Measurements from ENCODE around the gene RMC1.

DNA sequence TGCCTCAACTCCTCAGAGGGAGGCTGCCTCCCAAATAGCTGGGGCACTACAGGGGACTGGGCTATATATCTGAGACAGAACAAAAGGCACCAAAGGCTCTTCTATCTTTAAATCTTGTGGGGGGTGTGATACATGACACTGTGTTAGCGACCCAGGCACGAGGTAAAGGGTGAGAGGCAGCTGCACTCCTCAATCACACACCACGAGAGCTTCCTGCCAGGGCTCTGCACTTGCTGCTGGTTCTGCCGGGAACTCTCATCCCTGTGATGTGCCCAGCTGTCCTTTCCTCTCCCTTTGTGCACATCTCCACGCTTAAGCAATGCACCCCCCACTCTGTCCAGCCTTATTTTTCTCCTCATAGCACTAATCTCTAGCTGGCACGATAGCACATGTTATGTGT is 50.6 kb downstream of the RMC1 start:
- TF ChIP-seq, protein P1, sequence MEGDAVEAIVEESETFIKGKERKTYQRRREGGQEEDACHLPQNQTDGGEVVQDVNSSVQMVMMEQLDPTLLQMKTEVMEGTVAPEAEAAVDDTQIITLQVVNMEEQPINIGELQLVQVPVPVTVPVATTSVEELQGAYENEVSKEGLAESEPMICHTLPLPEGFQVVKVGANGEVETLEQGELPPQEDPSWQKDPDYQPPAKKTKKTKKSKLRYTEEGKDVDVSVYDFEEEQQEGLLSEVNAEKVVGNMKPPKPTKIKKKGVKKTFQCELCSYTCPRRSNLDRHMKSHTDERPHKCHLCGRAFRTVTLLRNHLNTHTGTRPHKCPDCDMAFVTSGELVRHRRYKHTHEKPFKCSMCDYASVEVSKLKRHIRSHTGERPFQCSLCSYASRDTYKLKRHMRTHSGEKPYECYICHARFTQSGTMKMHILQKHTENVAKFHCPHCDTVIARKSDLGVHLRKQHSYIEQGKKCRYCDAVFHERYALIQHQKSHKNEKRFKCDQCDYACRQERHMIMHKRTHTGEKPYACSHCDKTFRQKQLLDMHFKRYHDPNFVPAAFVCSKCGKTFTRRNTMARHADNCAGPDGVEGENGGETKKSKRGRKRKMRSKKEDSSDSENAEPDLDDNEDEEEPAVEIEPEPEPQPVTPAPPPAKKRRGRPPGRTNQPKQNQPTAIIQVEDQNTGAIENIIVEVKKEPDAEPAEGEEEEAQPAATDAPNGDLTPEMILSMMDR (IDR thresholded peaks at IDR 0.05; ENCODE audit: insufficient read depth, low read depth, low read length), result no peak
- TF ChIP-seq EZH2 (IDR thresholded peaks at IDR 0.05; ENCODE audit: insufficient read depth, low read length), result no peak

All from astrocyte (in vitro differentiated cells and primary cell).